IMR-90 (cell line): ENCODE data around the gene FMOD. TPM values are rescaled to one million over a fixed set of nuclear protein-coding genes. Genes with fewer than 3 reads are reported as not detected.

Source experiments
- ATAC-seq: fragments of 200-7000 bp; cut with Tn5 transposase; 2 replicates; pipeline ENCODE4 v1.9.1; 2020; ENCODE audit warnings: low read depth, mild to moderate bottlenecking, moderate library complexity
- BruUV-seq: library from RNA; stranded (reverse); fragments of 400-500 nt; replicated peaks from 2 replicates; lab custom pipeline; 2021; lab: Mats Ljungman, UMichigan
- CTCF ChIA-PET: fragments of 300-600 bp; formaldehyde crosslinking; extraction: SDS; loops from one replicate; lab custom pipeline; 2021; ENCODE audit warnings: antibody characterized with exemption; lab: Yijun Ruan, JAX
- POLR2A ChIA-PET: fragments of 300-600 bp; sonication (Branson Sonifier 250); formaldehyde crosslinking; loops from one replicate; lab custom pipeline; 2022; ENCODE audit warnings: antibody characterized with exemption; ENCODE audit not compliant: unreplicated experiment; lab: Charles Lee
- DNase-seq: peaks from one replicate; pipeline ENCODE4 v3.0.0; 2013
- H2AFZ ChIP-seq: replicated peaks from 2 replicates; pipeline ENCODE3; 2013; ENCODE audit warnings: low read length, mild to moderate bottlenecking; ENCODE audit not compliant: poor library complexity
- H2AK5ac ChIP-seq: 2 replicates; pipeline ENCODE4 v1.6.1; 2013; ENCODE audit warnings: low read depth, low read length, inconsistent platforms
- H2AK9ac ChIP-seq: replicated peaks from 2 replicates; pipeline ENCODE3; 2013; ENCODE audit warnings: mild to moderate bottlenecking, low read depth, low read length, moderate library complexity; ENCODE audit not compliant: poor library complexity
- H2BK120ac ChIP-seq: 2 replicates; pipeline ENCODE4 v1.6.1; 2013; ENCODE audit warnings: low read depth, low read length, inconsistent platforms
- H2BK15ac ChIP-seq: 3 replicates; pipeline ENCODE4 v1.6.1; 2013; ENCODE audit warnings: low read depth, low read length, inconsistent platforms
- H2BK20ac ChIP-seq: 2 replicates; pipeline ENCODE4 v1.6.1; 2013; ENCODE audit warnings: low read depth, mild to moderate bottlenecking, inconsistent platforms, low read length, moderate library complexity
- H2BK5ac ChIP-seq: 2 replicates; pipeline ENCODE4 v1.6.1; 2013; ENCODE audit warnings: mild to moderate bottlenecking, low read depth, low read length, inconsistent platforms; ENCODE audit not compliant: poor library complexity, severe bottlenecking
- H3K14ac ChIP-seq: replicated peaks from 2 replicates; pipeline ENCODE4 v1.6.1; 2013; ENCODE audit warnings: low read depth, low read length, inconsistent platforms
- H3K18ac ChIP-seq: 2 replicates; pipeline ENCODE4 v1.6.1; 2013; ENCODE audit warnings: low read depth, low read length, control low read depth
- H3K23ac ChIP-seq: 2 replicates; pipeline ENCODE4 v1.6.1; 2013; ENCODE audit warnings: low read depth, low read length, inconsistent platforms
- H3K27ac ChIP-seq: 2 replicates; pipeline ENCODE4 v1.5.1; 2013; ENCODE audit warnings: mild to moderate bottlenecking, control low read depth, low read length; ENCODE audit not compliant: insufficient read depth
- H3K27me3 ChIP-seq: 2 replicates; pipeline ENCODE4 v1.6.1; 2013; ENCODE audit warnings: low read length; ENCODE audit not compliant: control insufficient read depth, insufficient read depth
- H3K36me3 ChIP-seq: 2 replicates; pipeline ENCODE4 v1.6.1; 2013; ENCODE audit warnings: low read length, mixed read lengths; ENCODE audit not compliant: control insufficient read depth, insufficient read depth
- H3K4ac ChIP-seq: 2 replicates; pipeline ENCODE4 v1.6.1; 2013; ENCODE audit warnings: low read depth, low read length, inconsistent platforms
- H3K4me1 ChIP-seq: 2 replicates; pipeline ENCODE4 v1.6.1; 2013; ENCODE audit warnings: low read length, mixed read lengths; ENCODE audit not compliant: control insufficient read depth, insufficient read depth
- H3K4me2 ChIP-seq: 2 replicates; pipeline ENCODE4 v1.6.1; 2013; ENCODE audit warnings: low read depth, mild to moderate bottlenecking, control low read depth, low read length, moderate library complexity
- H3K4me3 ChIP-seq: 2 replicates; pipeline ENCODE4 v1.5.1; 2013; ENCODE audit warnings: low read depth, mild to moderate bottlenecking, control low read depth, low read length, moderate library complexity; ENCODE audit not compliant: insufficient read depth
- H3K56ac ChIP-seq: 2 replicates; pipeline ENCODE4 v1.6.1; 2013; ENCODE audit warnings: low read length, inconsistent platforms; ENCODE audit not compliant: insufficient read depth; ENCODE audit errors: extremely low read depth
- H3K79me1 ChIP-seq, 2 experiments: 2 replicates each; pipeline ENCODE4 v1.6.1; 2013; ENCODE audit warnings: low read length in 2 of 2, inconsistent platforms in 1 of 2, low read depth in 1 of 2
- H3K9ac ChIP-seq: 2 replicates; pipeline ENCODE4 v1.6.1; 2013; ENCODE audit warnings: low read depth, low read length, control low read depth
- H3K9me1 ChIP-seq: 2 replicates; pipeline ENCODE4 v1.6.1; 2013; ENCODE audit warnings: low read length, inconsistent platforms; ENCODE audit not compliant: insufficient read depth
- H3K9me3 ChIP-seq: 2 replicates; pipeline ENCODE4 v1.6.1; 2013; ENCODE audit warnings: low read length; ENCODE audit not compliant: control insufficient read depth, insufficient read depth
- H4K20me1 ChIP-seq: 2 replicates; pipeline ENCODE4 v1.6.1; 2013; ENCODE audit warnings: low read length, inconsistent platforms; ENCODE audit not compliant: insufficient read depth
- H4K5ac ChIP-seq: 2 replicates; pipeline ENCODE4 v1.6.1; 2013; ENCODE audit warnings: mild to moderate bottlenecking, low read depth, low read length, control low read depth
- H4K8ac ChIP-seq, 2 experiments: 2 replicates each; pipeline ENCODE4 v1.6.1; 2013; ENCODE audit warnings: low read depth in 2 of 2, low read length in 2 of 2, control low read depth in 1 of 2, inconsistent platforms in 1 of 2
- H4K91ac ChIP-seq: 2 replicates; pipeline ENCODE4 v1.6.1; 2013; ENCODE audit warnings: low read depth, low read length, inconsistent platforms; ENCODE audit not compliant: insufficient read depth
- BHLHE40 ChIP-seq: fragments of 150-350 bp; IDR thresholded peaks from 2 replicates; pipeline ENCODE4 v1.6.1; 2016; ENCODE audit warnings: mild to moderate bottlenecking, low read depth, low read length
- CEBPB ChIP-seq: IDR thresholded peaks from 2 replicates; pipeline ENCODE4 v1.6.1; 2012; ENCODE audit warnings: low read depth, low read length, improper control_type of control experiment
- CHD1 ChIP-seq: IDR thresholded peaks from 2 replicates; pipeline ENCODE4 v1.6.1; 2012; ENCODE audit warnings: low read depth, low read length, improper control_type of control experiment
- ELK1 ChIP-seq: fragments of 150-350 bp; IDR thresholded peaks from 2 replicates; pipeline ENCODE4 v1.6.1; 2016; ENCODE audit warnings: low read depth, mild to moderate bottlenecking, low read length, moderate library complexity, borderline replicate concordance
- FOS ChIP-seq: fragments of 150-350 bp; IDR thresholded peaks from 2 replicates; pipeline ENCODE4 v1.6.1; 2016; ENCODE audit warnings: low read depth, low read length
- POLR2A ChIP-seq: IDR thresholded peaks from 2 replicates; pipeline ENCODE4 v1.6.1; 2012; ENCODE audit warnings: mild to moderate bottlenecking, low read depth, low read length
- RAD21 ChIP-seq: IDR thresholded peaks from 2 replicates; pipeline ENCODE4 v1.6.1; 2012; ENCODE audit warnings: low read length, improper control_type of control experiment
- RCOR1 ChIP-seq: IDR thresholded peaks from 2 replicates; pipeline ENCODE4 v1.6.1; 2012; ENCODE audit warnings: mild to moderate bottlenecking, low read length, improper control_type of control experiment; ENCODE audit not compliant: insufficient replicate concordance
- SMC3 ChIP-seq: fragments of 150-350 bp; IDR thresholded peaks from 2 replicates; pipeline ENCODE4 v1.6.1; 2016; ENCODE audit warnings: low read depth, mild to moderate bottlenecking, antibody characterized with exemption, low read length, moderate library complexity
- WGBS, 2 experiments: methylation state at CpG; one replicate each; pipeline versions ENCODE4 v1.1.5 to v1.1.7; 2013; ENCODE audit warnings: missing lambda C conversion rate in 2 of 2; ENCODE audit not compliant: insufficient read length in 1 of 2; ENCODE audit errors: extremely low coverage in 2 of 2; 5-methylcytosine and 5-hydroxymethylcytosine counted together
- dilution Hi-C: fragments of 300-500 bp; cut with HindIII; formaldehyde crosslinking; loops from one replicate; pipeline ENCODE4 v1.14.3; 2018; ENCODE audit warnings: low sequenced_read_pairs; ENCODE audit not compliant: unreplicated experiment
- in situ Hi-C: fragments of 300-500 bp; cut with MboI; formaldehyde crosslinking; loops from 3 replicates; pipeline ENCODE4 v1.14.3; 2019; ENCODE audit warnings: low sequenced_read_pairs, inconsistent platforms, mixed read lengths
- intact Hi-C: fragments of 100-400 bp; cut with micrococcal nuclease; formaldehyde crosslinking; loops from 2 replicates; pipeline ENCODE4 v1.10.0; 2022
- polyA plus RNA-seq, 3 experiments: library from polyadenylated mRNA; depleted of rRNA; stranded (reverse); fragments of >200 nt; gene quantifications; 2 replicates each; pipeline ENCODE4 v1.2.3, GENCODE V29; 2012; ENCODE audit warnings: low replicate concordance in 1 of 3
- total RNA-seq: library from RNA; depleted of rRNA; stranded (reverse); fragments of >200 nt; gene quantifications from 2 replicates; pipeline ENCODE4 v1.2.3, GENCODE V29; 2012

The FMOD gene
- total and polyA plus RNA-seq, 2 of the 4 experiments (the other 2 are of a cell fraction) = 0.18 to 2.7 TPM

DNA sequence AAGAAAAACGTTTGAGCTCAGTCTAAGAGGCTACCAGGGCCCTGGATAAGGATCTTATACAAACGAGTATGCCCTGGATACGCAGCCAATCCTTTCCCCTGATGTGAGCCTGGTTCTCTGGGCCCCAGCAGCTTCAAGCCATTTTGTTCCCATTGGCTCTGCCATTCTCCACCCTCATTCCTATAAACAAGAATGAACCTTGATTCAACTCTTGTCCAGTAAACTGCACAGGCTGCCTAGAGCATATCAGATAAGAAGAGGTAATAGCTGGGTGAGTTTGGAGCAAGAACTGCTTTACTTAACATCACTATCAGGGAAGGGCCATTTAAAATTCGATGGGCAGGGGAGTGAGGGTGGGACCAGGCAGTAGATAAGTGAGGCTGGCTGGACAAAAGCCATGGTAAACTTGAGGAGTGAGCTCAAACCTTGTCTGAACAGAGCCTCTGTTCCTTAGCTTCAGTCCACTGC, 34.3 kb downstream of the FMOD start:
- H3K36me3 ChIP-seq = no peaks in the 10 kb centered on the region
- WGBS, 2 experiments = 21% methylated on average over 2 of the region's 4 CpGs; no CpG with 5 or more reads in 1 of the 2 experiments
- H2BK15ac ChIP-seq = no peak overlapping the region
- H3K18ac ChIP-seq = no peak overlapping the region
- BruUV-seq = no TSS peak
- no peaks in the 10 kb centered on the region for H3K79me1 ChIP-seq
- ChIA-PET POLR2A (interaction anchor here (1.5 kb wide), 1 partner anchor 10 kb away, joined by 6 read pairs; no protein-coding TSS in a partner anchor), CTCF (interaction anchor here (0.8 to 1.3 kb wide), 3 partner anchors 9 to 49 kb away, joined by 3 read pairs; no protein-coding TSS in a partner anchor)
- H2BK20ac ChIP-seq = no peak overlapping the region
- no peaks in the 10 kb centered on the region for H3K9me3 ChIP-seq
- no peak overlapping the region for H3K4me3 ChIP-seq
- H3K56ac ChIP-seq = no peak overlapping the region
- dilution Hi-C loops (no loop called here), in situ Hi-C loops (no loop called here), intact Hi-C loops (no loop called here)
- H2AFZ ChIP-seq = no peak overlapping the region
- no peak overlapping the region for H4K5ac ChIP-seq
- H3K14ac ChIP-seq = no peak overlapping the region
- H3K27me3 ChIP-seq = peaks cover 18% of the 10 kb centered on the region
- H3K23ac ChIP-seq = no peak overlapping the region
- no peak overlapping the region for H3K4ac ChIP-seq
- TF ChIP-seq ELK1 = no peak
- TF ChIP-seq POLR2A = no peak
- TF ChIP-seq RCOR1 = no peak
- TF ChIP-seq BHLHE40 = no peak
- TF ChIP-seq CHD1 = no peak
- TF ChIP-seq RAD21 = no peak
- TF ChIP-seq FOS = no peak
- TF ChIP-seq CEBPB = no peak
- no peak for TF ChIP-seq SMC3
- no peak overlapping the region for H2BK120ac ChIP-seq
- H3K4me2 ChIP-seq = no peak overlapping the region; the same call in 1 of the 2 replicates
- H4K8ac ChIP-seq = no peak overlapping the region
- no peak overlapping the region for H2AK9ac ChIP-seq
- H3K9me1 ChIP-seq = peaks cover 3% of the 10 kb centered on the region; the same call in 1 of the 2 replicates
- peaks cover 10% of the 10 kb centered on the region; the same call in 1 of the 2 replicates for H3K4me1 ChIP-seq
- DNase-seq (peak; percentile 31), ATAC-seq (peak; percentile 69)
- H4K20me1 ChIP-seq = no peaks in the 10 kb centered on the region
- no peak overlapping the region for H2BK5ac ChIP-seq
- H3K27ac ChIP-seq = no peak overlapping the region
- H2AK5ac ChIP-seq = no peak overlapping the region
- H3K9ac ChIP-seq = no peak overlapping the region
- H4K91ac ChIP-seq = no peak overlapping the region
